Activated naive CD4-positive, alpha-beta T cell treated with anti-CD3 and anti-CD28 coated beads, Interleukin-2, amount 50 U/mL, for 24 hours (primary cell): ENCODE data around the gene HHIPL1.

Experiments
- H3K27ac Mint-ChIP-seq: one replicate; pipeline ENCODE4 v1.8.0; 2021; ENCODE audit warnings: mild to moderate bottlenecking, mixed read lengths
- H3K27me3 Mint-ChIP-seq: one replicate; pipeline ENCODE4 v1.8.0; 2021; ENCODE audit warnings: mixed read lengths
- H3K36me3 Mint-ChIP-seq: one replicate; pipeline ENCODE4 v1.8.0; 2021; ENCODE audit warnings: mixed read lengths
- H3K4me1 Mint-ChIP-seq: one replicate; pipeline ENCODE4 v1.8.0; 2021; ENCODE audit warnings: mixed read lengths
- H3K4me3 Mint-ChIP-seq: one replicate; pipeline ENCODE4 v1.8.0; 2021; ENCODE audit warnings: mild to moderate bottlenecking, mixed read lengths
- H3K9me3 Mint-ChIP-seq: one replicate; pipeline ENCODE4 v1.8.0; 2021; ENCODE audit warnings: mixed read lengths

Gene HHIPL1

DNA sequence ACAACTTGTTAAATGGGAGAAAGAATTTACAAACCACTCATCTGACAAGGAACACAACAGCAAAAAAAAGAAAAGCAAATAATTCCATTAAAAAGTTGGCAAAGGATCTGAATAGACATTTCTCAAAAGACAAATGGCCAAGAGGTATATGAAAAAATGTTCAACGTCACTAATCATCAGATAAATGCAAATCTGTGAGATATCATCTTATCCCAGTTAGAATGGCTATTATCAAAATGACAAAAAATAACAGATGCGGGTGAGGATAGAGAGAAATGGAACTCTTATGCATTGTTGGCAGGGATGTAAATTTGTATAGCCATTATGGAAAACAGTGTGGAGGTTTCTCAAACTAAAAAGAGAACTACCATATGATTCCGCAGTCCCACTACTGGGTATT is 69.0 kb downstream of the HHIPL1 start:
- Mint-ChIP-seq H3K4me1 (no peaks in the 10 kb centered on the region), H3K9me3 (peaks cover 5% of the 10 kb centered on the region), H3K36me3 (no peaks in the 10 kb centered on the region), H3K4me3 (no peak overlapping the region), H3K27ac (no peak overlapping the region), H3K27me3 (peaks cover 5% of the 10 kb centered on the region)

DNA sequence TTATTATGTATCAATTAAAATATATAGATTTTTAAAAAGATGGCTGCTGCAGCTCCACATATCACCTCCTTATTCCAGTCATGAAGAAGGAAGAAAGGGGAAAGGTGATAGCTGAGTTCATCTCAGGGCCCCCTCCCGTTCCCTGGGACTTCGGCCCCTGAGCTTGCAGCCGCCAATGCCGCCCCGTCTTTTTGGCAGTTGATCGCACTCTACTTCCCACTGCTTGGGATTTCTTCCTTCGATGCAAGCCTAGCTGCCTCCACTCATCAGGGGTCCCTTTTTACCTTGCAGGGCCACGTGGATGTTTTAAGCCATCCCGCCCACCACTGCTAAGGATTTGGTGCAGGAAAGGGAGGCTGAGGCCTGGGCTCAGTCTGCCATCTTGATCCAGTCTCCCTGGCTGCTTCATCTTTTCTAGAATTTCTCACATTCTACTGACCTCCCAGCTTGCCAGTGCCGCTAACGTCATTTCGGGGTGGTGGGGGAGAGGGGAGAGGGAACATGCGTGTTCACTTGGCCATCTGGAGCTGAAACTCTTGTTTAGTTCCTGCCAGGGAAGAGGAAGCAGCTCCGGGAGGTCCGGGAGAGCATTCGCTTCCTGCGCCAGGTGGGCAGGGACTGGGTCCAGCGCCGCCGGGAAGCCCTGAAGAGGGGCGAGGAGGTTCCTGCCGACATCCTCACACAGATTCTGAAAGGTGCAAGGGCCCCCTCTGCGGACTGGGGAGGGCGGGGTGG is 70.5 kb downstream of the HHIPL1 start:
- Mint-ChIP-seq H3K4me1 (no peaks in the 10 kb centered on the region), H3K27me3 (peaks cover 5% of the 10 kb centered on the region), H3K27ac (no peak overlapping the region), H3K4me3 (no peak overlapping the region), H3K36me3 (no peaks in the 10 kb centered on the region), H3K9me3 (peaks cover 5% of the 10 kb centered on the region)

GRCh38 chr14:99716091-99716849 is 71.3 kb downstream of the HHIPL1 start:
- H3K27ac Mint-ChIP-seq = no peak overlapping the region
- no peak overlapping the region for H3K4me3 Mint-ChIP-seq
- H3K9me3 Mint-ChIP-seq = peaks cover 5% of the 10 kb centered on the region
- peaks cover 5% of the 10 kb centered on the region for H3K27me3 Mint-ChIP-seq
- H3K4me1 Mint-ChIP-seq = no peaks in the 10 kb centered on the region
- no peaks in the 10 kb centered on the region for H3K36me3 Mint-ChIP-seq

DNA sequence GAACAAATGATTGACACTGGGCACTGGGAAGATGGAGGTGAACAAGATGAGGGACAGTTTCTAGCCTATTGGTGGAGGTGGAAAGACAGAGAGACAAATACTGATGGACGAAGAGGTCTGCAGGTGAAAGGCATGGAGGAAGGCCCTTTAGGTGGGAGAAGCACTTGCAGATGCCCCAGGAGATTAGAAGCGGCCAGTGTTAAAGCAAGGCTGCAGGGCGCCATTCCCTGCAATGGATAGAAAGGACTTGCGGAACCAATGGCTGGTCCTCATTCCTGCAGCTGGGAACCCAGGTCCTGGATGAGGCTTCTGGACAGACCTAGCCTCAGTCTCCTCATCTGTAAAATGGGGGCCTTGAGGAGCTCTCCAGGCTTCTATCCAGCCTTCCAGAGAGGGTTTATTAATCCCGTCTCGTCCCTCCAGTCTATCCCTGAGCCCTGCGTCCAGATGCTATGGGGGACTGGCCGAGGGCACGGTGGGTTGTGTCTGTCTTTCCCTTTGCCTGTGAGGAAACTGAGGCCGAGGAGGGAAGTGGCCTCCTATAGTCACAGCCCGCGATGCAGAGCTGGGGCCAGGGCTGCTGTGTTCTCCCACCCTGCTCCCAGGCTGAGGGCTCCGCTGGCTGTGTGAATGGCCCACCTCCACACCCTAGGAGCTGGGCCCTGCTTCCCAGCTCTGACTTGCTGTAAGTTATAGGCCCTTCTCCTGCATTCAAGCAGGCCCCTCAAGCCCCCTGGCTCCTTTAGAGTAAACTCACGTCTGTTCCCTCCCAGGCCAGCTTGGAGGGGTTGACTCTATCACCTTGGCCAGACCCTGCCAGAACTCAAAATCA is 72.1 kb downstream of the HHIPL1 start:
- H3K27me3 Mint-ChIP-seq = peaks cover 5% of the 10 kb centered on the region

GRCh38 chr14:99717682-99718013 is 72.7 kb downstream of the HHIPL1 start:
- Mint-ChIP-seq H3K4me1 (no peaks in the 10 kb centered on the region), H3K36me3 (no peaks in the 10 kb centered on the region), H3K4me3 (no peak overlapping the region), H3K9me3 (no peaks in the 10 kb centered on the region), H3K27ac (no peak overlapping the region), H3K27me3 (peaks cover 5% of the 10 kb centered on the region)

More for the DNA sequence above, 72.1 kb downstream of the HHIPL1 start:
- peaks cover 5% of the 10 kb centered on the region for H3K9me3 Mint-ChIP-seq
- H3K4me1 Mint-ChIP-seq = no peaks in the 10 kb centered on the region
- no peak overlapping the region for H3K27ac Mint-ChIP-seq
- H3K36me3 Mint-ChIP-seq = no peaks in the 10 kb centered on the region
- H3K4me3 Mint-ChIP-seq = no peak overlapping the region

DNA sequence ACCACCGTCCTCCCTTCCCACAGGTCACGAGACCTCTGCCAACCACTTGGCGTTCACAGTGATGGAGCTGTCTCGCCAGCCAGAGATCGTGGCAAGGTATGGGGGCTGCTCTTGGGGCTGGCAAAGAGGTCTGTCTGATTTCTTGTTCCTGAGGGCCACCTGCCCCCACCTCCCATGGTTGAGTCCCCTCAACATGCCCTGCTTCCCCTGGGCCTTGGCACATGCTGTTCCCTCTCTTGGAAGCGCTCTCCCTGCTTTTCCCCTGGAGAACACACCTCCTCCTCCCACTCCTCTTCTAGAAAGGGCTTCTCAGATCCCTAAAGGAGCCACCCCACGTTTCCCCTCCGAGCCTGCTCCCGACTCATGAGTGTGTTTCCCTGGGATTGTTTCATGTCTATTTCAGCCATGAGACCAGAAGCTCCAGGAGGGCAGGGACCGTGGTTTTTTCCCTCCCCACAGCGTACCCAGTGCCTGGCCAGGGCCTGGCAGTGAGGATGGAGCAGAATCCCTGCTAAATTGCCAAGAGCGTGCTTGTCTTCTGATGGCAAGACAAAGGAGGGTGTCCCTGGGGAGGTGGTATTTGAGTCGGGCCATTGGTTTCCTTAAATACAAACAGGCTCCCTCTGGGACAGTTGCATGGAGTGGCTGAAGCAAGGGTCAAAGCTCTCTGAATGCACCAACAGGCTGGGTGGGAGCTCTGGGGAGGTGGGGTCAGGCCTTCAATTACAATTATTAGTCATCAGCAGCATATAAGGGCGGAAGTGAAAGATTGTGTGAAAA is 73.3 kb downstream of the HHIPL1 start:
- no peaks in the 10 kb centered on the region for H3K36me3 Mint-ChIP-seq
- peaks cover 4% of the 10 kb centered on the region for H3K27me3 Mint-ChIP-seq
- no peaks in the 10 kb centered on the region for H3K4me1 Mint-ChIP-seq
- H3K4me3 Mint-ChIP-seq = no peak overlapping the region
- H3K9me3 Mint-ChIP-seq = no peaks in the 10 kb centered on the region
- H3K27ac Mint-ChIP-seq = no peak overlapping the region

DNA sequence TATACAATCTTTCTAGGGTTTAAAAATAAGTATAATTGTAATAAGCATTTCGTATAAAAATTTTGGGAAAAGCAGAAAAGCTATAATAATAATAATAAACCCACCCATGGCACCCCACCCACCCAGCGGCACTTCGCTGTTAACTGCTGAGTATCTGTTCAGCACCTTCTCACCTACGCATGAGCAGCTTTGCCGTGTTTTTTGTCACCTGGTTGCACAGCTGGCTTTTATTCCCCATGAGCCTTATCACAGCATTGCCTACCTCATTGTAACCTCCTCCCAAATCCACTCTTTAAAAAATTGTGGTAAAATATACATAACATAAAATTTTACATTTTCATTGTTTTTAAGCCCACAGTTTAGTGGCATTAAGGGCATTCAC is 73.9 kb downstream of the HHIPL1 start:
- Mint-ChIP-seq H3K27me3 (peaks cover 6% of the 10 kb centered on the region), H3K9me3 (no peaks in the 10 kb centered on the region), H3K4me3 (no peak overlapping the region), H3K4me1 (no peaks in the 10 kb centered on the region), H3K27ac (no peak overlapping the region), H3K36me3 (no peaks in the 10 kb centered on the region)

- Mint-ChIP-seq H3K4me1 (no peaks in the 10 kb centered on the region), H3K27ac (no peak overlapping the region), H3K4me3 (no peak overlapping the region), H3K27me3 (peaks cover 6% of the 10 kb centered on the region), H3K9me3 (no peaks in the 10 kb centered on the region), H3K36me3 (no peaks in the 10 kb centered on the region)
These were observed 76.2 kb downstream of the HHIPL1 start for GRCh38 chr14:99720941-99721791.

DNA sequence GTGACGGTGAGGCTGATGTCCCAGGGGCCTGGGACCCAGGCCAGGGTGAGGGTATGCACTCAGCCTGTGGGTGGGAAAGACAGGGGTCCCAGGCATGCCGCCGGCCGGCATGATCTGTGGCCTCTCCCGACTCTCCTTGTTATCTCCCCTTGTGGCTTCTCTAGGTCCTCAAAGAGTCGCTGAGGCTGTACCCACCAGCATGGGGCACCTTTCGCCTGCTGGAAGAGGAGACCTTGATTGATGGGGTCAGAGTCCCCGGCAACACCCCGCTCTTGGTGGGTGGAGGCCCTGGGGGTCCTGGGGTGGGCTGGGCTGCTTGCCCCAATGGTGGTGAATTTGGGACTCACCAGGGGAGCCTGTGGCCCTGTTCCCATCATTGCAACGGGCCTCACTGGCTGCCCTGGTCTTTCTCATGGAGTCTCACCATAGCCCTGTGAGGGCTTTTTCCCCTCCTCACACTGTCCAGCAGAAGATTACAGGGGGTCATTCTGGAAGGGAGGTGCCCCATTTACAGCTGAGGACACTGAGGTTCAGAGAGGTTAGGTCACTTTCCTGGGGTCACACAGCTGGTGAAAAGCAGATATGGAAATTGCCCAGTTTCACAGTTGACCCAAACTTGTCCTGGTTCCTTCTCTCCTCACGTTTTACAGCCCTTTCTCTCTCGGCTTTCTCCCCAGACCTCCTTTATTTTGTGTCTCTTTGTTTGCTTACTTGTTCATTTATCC is 77.0 kb downstream of the HHIPL1 start:
- Mint-ChIP-seq H3K4me1 (no peaks in the 10 kb centered on the region), H3K36me3 (no peaks in the 10 kb centered on the region), H3K9me3 (no peaks in the 10 kb centered on the region), H3K4me3 (no peak overlapping the region), H3K27me3 (peaks cover 5% of the 10 kb centered on the region), H3K27ac (no peak overlapping the region)

GRCh38 chr14:99722741-99723140 is 77.8 kb downstream of the HHIPL1 start:
- H3K4me1 Mint-ChIP-seq = no peaks in the 10 kb centered on the region
- H3K4me3 Mint-ChIP-seq = no peak overlapping the region
- H3K27me3 Mint-ChIP-seq = peaks cover 5% of the 10 kb centered on the region
- H3K9me3 Mint-ChIP-seq = no peaks in the 10 kb centered on the region
- H3K27ac Mint-ChIP-seq = no peak overlapping the region
- no peaks in the 10 kb centered on the region for H3K36me3 Mint-ChIP-seq

GRCh38 chr14:99724196-99724891 is 79.4 kb downstream of the HHIPL1 start:
- no peaks in the 10 kb centered on the region for H3K9me3 Mint-ChIP-seq
- no peaks in the 10 kb centered on the region for H3K36me3 Mint-ChIP-seq
- H3K4me3 Mint-ChIP-seq = no peak overlapping the region
- H3K4me1 Mint-ChIP-seq = no peaks in the 10 kb centered on the region
- H3K27me3 Mint-ChIP-seq = peaks cover 7% of the 10 kb centered on the region
- H3K27ac Mint-ChIP-seq = no peak overlapping the region

GRCh38 chr14:99724939-99725773 is 80.2 kb downstream of the HHIPL1 start:
- Mint-ChIP-seq H3K27me3 (peaks cover 7% of the 10 kb centered on the region), H3K36me3 (no peaks in the 10 kb centered on the region), H3K4me1 (no peaks in the 10 kb centered on the region), H3K9me3 (no peaks in the 10 kb centered on the region), H3K27ac (no peak overlapping the region), H3K4me3 (no peak overlapping the region)
